ENCODE data around the gene HLA-G.

The HLA-G gene

DNA sequence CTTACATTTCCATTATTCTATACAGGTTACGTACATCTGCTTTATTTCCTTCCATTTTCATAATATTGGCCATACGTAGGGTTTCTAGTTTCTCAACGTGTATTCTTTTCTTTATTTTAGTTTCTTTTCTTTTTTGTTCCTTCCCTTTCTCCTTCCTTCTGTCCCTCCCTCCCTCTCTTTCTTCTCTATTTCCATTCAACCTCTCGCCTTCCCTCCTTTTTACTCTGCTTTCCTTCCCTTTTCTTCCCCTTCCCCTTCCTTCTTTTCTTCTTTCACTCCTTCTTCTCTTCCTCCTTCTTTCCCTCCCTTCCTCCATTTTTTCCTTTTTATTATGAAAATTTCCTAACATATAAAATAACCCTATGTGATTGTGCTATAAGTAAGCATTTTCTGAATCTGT, 8.7 kb upstream of the HLA-G start:
- DNase-seq = no peak

DNA sequence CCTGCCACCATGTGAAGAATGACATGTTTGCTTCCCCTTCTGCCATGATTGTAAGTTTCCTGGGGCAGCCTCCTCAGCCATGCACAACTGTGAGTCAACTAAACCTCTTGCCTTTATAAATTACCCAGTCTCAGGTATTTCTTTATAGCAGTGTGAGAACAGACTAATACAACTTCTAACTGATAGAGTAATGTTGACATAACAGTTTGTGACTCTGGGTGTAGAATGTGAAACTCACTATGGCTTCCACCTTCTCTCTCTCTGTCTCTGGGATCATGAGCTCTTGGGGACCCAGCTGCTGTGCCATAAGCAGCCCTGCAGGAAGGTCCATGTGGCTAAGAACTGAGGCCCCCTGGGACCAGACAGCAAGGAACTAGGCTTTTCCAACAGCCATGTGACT, 3.5 kb upstream of the HLA-G start:
- DNase-seq = no peak

DNA sequence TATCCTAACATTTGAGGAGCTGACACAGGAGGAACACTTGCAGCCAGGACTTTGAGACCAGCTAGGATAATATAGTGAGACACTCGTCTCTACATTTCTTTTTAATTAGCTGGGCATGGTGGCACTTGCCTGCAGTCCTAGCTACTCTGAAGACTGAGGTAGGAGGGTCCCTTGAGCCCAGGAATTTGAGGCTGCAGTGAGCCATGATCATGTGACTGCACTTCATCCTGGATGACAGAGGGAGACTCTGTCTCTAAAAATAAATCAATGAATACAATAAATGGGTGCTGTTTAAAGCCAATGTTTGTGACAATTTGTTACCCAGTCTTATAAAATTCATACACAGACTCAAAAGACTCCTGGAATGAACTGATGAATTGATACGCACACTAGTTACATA, 1.8 kb upstream of the HLA-G start:
- DNase-seq = no peak

DNA sequence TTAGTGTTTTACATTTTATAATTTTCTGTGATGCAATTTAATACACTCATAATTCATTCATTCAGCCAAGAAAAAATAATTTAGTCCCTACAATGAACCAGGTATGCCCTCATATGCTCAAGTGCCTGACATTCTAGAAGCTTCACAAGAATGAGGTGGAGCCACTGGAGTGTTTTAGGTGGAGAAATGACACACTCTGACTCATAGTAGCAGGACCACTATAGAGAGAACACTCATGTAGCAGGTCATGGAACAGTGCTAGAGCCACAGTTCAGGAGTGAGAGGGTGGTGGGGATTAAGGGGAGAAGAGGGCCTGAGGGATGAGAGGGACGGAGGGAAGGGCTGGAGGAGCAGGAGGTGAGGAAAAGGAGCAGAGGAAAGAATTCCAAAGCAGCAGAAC, 1.4 kb upstream of the HLA-G start:
- DNase-seq = no peak

DNA sequence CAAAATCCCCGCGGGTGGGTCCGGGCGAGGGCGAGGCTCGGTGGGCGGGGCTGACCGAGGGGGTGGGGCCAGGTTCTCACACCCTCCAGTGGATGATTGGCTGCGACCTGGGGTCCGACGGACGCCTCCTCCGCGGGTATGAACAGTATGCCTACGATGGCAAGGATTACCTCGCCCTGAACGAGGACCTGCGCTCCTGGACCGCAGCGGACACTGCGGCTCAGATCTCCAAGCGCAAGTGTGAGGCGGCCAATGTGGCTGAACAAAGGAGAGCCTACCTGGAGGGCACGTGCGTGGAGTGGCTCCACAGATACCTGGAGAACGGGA, 809 bp downstream of the HLA-G start:
- peak in 2 of 6 experiments; percentile 17 to 22 for DNase-seq

DNA sequence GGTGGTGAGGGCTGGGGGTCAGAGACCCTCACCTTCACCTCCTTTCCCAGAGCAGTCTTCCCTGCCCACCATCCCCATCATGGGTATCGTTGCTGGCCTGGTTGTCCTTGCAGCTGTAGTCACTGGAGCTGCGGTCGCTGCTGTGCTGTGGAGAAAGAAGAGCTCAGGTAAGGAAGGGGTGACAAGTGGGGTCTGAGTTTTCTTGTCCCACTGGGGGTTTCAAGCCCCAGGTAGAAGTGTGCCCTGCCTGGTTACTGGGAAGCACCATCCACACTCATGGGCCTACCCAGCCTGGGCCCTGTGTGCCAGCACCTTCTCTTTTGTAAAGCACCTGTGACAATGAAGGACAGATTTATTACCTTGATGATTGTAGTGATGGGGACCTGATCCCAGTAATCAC, 2.1 kb downstream of the HLA-G start:
- no peak for DNase-seq

DNA sequence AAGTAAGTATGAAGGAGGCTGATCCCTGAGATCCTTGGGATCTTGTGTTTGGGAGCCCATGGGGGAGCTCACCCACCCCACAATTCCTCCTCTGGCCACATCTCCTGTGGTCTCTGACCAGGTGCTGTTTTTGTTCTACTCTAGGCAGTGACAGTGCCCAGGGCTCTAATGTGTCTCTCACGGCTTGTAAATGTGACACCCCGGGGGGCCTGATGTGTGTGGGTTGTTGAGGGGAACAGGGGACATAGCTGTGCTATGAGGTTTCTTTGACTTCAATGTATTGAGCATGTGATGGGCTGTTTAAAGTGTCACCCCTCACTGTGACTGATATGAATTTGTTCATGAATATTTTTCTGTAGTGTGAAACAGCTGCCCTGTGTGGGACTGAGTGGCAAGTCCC, 2.8 kb downstream of the HLA-G start:
- no peak for DNase-seq

DNA sequence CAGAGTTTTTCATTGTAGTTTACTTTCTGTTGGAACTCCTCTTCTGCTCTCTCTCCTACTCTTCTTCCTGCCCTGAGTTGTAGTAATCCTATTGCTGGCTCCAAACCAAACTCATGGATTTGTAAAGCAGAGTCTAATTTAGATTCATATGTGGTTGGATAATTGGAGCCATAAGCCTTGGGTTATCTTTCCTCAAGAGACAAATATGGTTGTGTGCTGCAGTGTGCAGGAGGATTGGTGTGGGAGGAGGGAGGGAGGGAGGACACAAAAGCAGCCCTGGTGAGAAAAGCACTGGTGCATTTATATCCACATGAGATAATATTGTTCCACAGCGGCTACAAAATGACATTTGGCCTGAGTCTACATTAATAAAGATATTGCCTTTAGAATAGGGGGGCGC, 4.2 kb downstream of the HLA-G start:
- DNase-seq = no peak

DNA sequence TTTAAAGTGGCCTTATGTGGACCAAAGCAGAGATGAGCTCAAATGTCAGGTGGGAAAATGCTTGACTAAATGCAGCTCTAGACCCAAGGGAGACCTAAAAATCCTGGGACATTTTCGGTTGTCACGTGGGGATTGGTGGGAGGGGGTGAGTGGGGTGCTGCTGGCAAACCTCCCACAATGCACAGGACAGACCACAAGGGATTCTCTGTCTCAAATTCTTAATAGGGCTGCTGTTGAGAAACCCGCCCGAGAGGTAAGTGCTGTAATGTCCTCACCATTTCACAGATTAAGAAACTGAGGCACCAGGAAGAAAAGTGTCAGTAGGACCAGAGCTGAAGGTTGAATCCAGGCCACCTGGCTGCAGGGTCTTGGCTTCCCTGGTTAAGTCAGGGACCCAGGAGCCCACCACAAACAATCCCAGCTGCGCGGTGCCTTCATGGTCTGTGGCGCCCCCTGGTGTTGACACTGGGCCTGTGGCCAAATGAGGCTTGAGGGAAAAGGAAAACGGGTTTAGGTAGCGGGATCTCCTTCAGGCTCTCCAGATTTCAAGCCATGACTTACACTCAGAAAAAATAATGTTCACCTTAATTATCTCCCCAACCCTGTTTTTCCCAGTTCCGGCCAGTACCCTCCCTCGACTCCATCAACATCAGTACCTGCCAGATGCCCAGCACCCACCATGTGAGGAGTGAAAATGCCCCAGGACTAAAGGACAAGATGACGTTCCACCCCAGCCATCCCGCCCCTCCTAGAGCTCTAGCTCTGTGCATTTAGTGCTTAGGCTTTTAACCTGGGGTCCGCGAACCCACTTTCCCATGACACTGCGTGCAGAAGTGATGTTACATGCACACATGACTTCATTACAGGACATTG, 7.2 kb downstream of the HLA-G start:
- DNase-seq = peak in 5 of 6 experiments; percentile 43 to 57 (median 46)

DNA sequence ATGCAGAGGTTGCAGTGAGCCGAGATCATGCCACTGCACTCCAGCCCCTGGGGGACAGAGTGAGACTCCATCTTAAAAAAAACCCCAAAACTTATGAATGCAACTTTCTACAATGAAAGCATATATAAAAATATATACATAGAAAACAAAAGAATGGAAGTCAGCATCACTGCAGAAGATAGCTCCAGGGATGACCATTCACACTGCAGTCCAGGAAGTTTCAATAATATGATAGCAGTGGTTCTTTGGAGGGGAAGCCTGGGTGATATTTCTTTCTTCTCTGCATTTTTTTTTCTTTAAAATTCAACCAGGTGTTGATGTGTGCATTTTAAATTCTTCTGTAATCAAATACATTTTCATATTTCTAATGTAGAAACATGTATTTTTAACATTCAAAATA, 12.3 kb downstream of the HLA-G start:
- no peak for DNase-seq

DNA sequence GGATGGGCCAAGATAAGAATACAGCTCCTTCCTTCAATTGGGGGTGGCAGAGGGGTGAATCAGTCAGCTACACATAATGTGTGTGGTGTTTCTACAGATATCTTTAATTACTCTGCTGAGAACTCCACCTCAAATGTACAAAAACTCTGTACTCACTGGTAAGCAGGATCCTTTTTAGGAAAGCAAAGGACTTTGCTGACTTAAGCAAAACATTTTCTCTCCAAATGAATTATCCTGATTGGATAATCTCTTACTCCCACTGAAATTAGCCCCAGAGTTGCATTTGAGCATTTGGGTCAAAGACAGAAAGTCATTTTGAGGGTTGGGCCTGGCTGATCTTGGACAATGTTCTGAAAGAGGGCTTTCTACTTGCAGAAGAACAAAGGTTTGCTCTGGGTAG, 13.4 kb downstream of the HLA-G start:
- no peak for DNase-seq

DNA sequence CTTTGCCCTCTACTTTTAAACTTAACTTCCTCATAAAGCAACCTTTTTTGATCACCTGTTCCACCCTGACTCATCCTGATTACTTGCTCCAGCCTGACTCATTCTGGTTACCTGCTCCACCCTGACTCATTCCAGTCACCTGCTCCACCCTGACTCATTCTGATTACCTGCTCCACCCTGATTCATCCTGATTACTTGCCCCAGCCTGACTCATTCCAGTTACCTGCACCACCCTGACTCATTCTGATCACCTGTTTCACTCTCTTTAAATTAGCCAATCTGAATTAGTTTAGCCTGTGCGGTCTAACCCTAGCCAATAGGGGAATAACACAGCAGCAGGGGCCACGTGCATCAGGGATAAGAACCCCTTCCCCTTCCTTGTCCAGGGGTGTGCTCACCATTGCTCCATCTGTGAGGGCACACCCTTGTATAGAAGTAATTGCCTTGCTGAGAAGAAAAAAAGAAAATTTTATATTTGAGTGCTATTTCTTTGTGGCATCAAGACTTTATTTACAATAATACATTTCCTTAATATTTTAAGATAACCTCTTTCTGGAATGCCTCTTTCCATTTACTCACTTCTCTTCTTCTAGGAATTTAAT, 17.9 kb downstream of the HLA-G start:
- DNase-seq = no peak

DNA sequence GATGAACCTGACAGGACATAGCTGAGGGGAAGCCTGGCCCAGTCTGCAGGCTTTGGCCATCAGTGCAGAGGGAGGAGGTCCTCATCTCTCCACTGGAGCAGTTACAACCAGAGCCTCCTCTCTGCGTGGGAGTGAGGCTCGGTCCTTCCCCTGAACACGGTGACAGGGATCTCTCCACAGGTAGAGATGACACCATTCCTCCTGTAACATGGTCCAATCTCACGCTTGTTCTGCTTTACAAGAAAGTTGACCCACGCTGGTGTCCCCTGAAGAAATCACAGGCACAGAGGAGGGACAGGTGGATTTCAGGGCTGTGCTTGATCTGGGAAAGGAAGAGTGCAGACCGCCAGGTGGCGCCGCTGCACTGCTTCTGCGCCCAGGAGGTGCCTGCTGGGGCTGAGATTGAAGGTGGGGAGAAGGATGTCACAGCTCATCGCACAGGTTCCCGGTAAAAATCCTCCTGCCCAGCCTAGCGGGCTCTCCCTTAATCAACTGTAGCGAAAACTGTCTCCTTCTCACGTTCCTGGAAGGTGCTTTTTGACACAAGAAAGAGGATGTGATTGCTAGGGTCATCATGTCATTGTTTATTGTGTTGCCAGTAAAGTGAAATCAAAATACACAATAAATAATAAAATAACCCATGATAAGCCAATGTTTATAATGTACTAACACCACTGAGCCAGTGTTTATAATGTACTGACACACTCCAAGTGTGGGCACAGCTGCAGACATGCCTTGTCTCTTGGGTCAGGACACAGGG, 20.4 kb downstream of the HLA-G start:
- DNase-seq = peak; percentile 60 to 87 (median 78)

DNA sequence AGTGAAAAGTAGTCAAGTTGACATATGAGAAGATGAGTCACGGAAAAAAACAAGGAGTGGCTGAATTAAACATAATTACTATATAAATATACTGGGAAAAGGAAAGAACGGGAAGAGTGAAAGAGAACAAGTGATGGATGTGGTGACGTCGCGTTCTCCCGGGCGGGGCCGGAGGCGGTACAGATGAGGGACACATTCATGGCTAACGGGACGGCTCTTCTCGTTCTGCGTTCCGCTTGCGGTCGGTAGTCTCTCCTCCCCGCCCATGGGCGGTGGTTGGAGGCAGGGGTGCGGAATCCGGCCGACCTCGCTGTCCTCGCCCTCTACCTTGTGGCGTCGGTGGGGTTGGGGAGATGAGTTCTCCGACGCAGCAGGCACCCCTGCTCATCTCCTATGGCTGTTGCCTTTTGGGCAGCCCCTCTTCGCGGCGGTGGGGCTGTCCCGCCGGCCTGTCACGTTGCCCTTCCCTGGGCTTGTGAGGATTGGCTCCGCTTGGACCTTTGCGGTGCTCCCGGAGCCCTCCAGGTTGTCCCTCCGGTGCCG, 22.5 kb downstream of the HLA-G start:
- DNase-seq = peak in 1 of 6 experiments; percentile 6

DNA sequence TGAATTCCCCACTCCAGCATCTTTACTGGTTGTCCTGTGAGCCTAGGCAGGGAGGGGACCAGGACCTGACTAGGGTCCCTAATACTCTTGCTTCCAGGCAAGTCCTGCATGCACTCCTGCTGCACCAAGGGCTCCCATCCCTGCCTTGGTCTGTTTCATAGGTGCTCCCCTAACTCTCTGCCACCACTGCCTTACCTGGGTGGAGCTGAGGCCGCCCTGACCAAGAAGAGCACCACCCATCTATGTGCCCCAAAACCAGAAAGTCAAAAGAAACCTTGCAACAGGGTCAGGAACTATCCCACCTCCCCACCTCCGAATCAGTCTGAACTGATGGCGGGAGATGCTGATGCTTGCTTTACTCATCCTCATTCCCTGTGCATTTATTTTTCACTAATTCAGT, 23.6 kb downstream of the HLA-G start:
- no peak for DNase-seq

DNA sequence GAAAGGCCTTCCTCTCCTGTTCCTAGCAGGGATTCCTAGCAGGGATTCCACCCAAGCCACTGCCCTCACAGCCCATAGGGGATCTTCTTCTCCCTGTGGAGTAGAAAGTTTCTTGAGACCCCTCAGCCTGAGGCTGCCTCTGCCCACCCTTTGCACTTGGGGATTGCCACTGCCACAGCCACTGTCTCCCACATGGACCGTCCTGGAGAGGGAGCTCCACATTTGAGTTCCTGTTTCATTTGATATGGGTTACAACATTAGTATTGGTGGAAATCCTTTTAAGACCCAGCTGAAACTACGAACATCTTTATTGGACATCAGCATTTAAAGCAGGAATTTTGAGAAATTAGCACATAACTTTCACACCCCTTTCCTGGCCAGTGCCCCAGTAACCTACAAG, 25.6 kb downstream of the HLA-G start:
- no peak for DNase-seq

DNA sequence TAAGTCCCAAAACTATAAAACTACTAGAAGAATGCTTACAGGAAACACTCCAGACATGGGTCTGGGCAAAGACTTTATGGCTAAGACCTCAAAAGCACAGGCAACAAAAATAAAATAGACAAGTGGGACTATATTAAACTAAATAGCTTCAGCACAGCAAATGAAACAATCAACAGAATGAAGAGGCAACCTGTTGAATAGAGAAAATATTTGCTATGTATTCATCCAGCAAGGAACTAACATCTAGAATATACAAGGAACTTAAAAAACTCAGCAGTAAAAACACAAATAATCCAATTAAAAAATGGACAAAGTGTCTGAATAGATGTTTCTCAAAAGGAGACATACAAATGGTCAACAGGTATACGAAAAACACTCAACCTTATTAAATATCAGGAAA, 30.4 kb downstream of the HLA-G start:
- DNase-seq = no peak

DNA sequence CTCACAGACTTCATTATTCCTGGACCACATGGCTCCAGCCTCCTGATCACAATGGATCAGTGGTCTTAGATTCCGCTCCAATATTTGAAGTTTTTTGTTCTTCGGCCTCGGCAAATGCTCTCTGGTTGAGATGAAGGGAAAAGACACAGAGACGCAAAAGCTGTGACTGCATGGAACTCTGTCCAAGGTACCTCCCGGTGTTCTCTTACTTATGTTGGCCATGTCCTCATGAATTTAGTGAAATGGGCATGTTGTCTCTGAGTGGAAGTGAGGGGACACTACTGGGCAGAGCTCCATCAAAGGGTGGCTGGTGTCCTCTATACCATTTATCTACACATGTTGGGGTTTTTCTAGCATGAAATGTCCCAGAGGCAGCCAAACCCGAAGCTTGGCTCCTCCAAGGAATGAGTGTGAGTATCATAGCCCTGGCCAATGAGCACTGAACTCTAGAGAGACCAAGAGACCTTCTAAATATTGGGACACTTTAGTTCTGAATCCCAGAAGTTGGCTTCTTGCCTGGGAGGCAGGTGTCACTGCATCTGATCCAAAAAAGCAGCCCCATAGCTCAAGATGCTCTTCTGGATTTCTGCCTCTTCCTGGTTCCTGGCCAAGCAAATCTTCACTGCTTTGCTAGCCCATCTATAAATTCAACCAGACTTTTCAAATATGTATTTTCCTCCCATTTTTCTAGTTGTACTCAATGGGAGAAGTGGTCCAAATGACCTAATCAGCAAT, 34.1 kb downstream of the HLA-G start:
- DNase-seq = no peak

DNA sequence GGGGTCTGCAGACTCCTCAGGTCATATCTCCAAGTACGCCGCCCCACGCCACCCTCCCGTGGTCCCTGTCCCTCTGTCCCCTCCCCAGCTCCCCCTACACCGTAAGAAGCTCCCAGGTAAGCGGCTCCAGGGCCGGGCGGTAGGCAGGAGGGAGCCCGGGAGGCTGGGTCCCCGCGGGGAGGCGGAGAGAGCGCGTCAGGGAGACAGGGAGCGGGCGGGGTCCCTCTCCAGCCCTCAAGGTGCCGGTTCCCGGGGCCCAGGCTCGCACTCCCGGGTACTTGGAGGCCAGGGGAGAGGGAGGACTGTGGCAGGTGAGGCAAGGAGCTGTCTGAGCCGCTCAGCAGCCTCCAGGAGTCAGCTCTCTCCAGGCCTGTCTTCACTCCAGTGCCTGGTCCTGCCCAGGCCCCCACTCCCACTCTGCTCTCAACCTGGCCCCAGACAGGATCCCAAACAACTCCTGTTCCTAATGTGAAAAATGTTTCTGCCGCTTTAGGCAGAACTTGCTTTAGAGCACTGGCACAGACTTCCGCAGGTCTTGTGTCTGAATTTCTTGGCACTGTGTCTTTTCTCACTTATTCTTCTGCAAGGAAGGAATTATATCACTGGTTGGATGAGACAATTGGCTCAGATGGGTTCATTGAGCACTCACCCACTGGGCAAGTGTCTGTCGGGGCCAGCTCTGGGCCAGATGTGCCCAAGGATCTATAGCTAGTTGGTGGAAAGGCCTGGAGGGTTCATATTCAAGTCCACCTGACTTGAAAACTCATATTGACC, 36.6 kb downstream of the HLA-G start:
- no peak for DNase-seq

DNA sequence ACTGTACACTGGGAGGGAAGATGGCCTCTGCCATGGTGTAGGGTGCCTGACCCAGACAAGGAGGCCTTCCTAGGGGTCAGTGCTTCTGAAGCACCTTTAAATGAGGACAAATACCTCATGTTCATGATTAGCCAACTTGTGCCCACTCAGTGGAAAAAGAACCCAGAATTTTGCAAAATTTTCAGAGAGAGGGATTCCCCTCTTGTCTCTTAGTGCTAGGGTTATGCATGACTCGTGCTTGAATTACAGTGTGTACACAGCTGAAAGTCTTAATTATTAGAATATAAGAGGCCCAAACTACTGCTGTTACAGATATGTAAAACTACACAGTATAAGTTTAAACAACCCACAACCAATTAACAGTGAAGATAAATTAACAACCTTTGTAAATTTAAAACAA, 38.0 kb downstream of the HLA-G start:
- no peak for DNase-seq

DNA sequence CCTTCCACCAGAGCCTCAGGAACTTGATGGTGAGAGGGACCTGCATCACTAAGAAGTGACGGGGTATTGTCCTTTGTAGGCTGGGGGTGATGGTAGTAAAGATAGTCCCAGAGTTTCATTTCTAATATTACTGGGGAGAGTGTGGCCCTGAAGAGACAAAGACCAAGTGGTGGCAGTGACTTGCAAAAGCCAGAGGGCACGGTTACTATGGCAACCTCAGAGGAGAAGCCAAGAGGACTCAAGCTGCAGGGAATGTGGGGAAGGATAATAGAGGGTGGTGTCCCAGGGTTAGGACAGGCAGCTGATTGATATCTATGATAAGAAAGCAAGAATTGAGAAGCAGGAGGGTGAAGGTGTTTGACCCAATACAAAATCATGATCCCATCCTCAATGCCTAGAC, 42.5 kb downstream of the HLA-G start:
- no peak for DNase-seq

DNA sequence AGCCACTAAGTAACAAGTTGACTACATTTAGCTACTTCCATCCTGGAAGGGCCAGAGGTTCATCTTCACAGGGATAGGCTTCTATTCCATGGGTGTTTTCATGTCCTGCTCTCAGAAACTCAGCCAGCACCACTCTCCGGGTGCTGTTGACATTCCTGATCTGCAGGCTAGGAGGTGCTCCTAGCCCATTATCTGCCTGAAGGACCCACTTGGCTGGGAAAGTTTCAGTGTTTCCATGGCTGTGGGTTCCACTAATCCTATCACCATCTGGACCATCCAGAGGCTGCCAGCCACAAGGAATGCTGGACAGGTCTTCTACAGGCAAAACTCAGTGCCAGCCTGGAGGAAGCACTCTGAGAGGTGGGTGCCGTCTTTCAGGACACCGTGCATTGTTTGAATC, 45.2 kb downstream of the HLA-G start:
- no peak for DNase-seq
